ENCODE measurements around the gene POU6F2.

GRCh38 chr7:39168403-39169098, 190.8 kb downstream of the POU6F2 start:
- TF ChIP-seq, protein P1, sequence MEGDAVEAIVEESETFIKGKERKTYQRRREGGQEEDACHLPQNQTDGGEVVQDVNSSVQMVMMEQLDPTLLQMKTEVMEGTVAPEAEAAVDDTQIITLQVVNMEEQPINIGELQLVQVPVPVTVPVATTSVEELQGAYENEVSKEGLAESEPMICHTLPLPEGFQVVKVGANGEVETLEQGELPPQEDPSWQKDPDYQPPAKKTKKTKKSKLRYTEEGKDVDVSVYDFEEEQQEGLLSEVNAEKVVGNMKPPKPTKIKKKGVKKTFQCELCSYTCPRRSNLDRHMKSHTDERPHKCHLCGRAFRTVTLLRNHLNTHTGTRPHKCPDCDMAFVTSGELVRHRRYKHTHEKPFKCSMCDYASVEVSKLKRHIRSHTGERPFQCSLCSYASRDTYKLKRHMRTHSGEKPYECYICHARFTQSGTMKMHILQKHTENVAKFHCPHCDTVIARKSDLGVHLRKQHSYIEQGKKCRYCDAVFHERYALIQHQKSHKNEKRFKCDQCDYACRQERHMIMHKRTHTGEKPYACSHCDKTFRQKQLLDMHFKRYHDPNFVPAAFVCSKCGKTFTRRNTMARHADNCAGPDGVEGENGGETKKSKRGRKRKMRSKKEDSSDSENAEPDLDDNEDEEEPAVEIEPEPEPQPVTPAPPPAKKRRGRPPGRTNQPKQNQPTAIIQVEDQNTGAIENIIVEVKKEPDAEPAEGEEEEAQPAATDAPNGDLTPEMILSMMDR (IDR thresholded peaks at IDR 0.05): no peak
- no peak for TF ChIP-seq EP300 (IDR thresholded peaks at IDR 0.05; ENCODE audit: low read depth)

Measured in transverse colon (tissue), 3 donors.